Panc1 (cell line): ENCODE data around the gene ANO9.

Experiments
- CTCF ChIP-seq: fragments of 450-650 bp; IDR thresholded peaks from 2 replicates; pipeline ENCODE4 v1.5.1; 2017; ENCODE audit warnings: mild to moderate bottlenecking
- POLR2AphosphoS5 ChIP-seq: IDR thresholded peaks from 2 replicates; pipeline ENCODE4 v1.6.1; 2012; ENCODE audit warnings: mild to moderate bottlenecking, low read depth, low read length, moderate library complexity
- REST ChIP-seq, 2 experiments: IDR thresholded peaks; 2 replicates each; pipeline ENCODE4 v1.6.1; 2011 to 2012; ENCODE audit warnings: low read depth in 2 of 2, control low read depth in 1 of 2, low read length in 1 of 2, mild to moderate bottlenecking in 1 of 2, moderate library complexity in 1 of 2; ENCODE audit not compliant: insufficient read depth in 1 of 2
- SIN3A ChIP-seq: IDR thresholded peaks from 2 replicates; pipeline ENCODE4 v1.6.1; 2012; ENCODE audit warnings: low read depth, mild to moderate bottlenecking, low read length, moderate library complexity, borderline replicate concordance; ENCODE audit not compliant: insufficient read depth
- TCF7L2 ChIP-seq: IDR thresholded peaks from 2 replicates; pipeline ENCODE4 v1.6.1; 2011; ENCODE audit warnings: mild to moderate bottlenecking, low read depth, low read length, inconsistent platforms

- TF ChIP-seq CTCF (no peak), POLR2AphosphoS5 (no peak), REST (IDR thresholded peaks at IDR 0.05; ENCODE audit: insufficient read depth in 1 of 2, low read depth in 2 of 2, low read length in 1 of 2) (no peak), SIN3A (no peak), TCF7L2 (no peak)
Measured at GRCh38 chr11:433111-433510, 8.7 kb downstream of the ANO9 start.
